GM12878 (cell line): ENCODE data around the gene MXRA7. TPM values are rescaled to one million over a fixed set of nuclear protein-coding genes. Genes with fewer than 3 reads are reported as not detected.

Source experiments
- ATAC-seq: fragments of 200-7000 bp; cut with Tn5 transposase; 3 replicates; pipeline ENCODE4 v1.9.1; 2020; ENCODE audit warnings: mild to moderate bottlenecking, moderate library complexity
- BruUV-seq: library from RNA; stranded (reverse); fragments of 400-500 nt; replicated peaks from 2 replicates; lab custom pipeline; 2021; lab: Mats Ljungman, UMichigan
- CTCF ChIA-PET: fragments of 300-600 bp; sonication (Branson Sonifier 250); formaldehyde crosslinking; extraction: SDS; loops from one replicate; lab custom pipeline; 2021; ENCODE audit warnings: inconsistent platforms; lab: Yijun Ruan, JAX
- POLR2A ChIA-PET: fragments of 350-600 bp; formaldehyde crosslinking; extraction: SDS; loops from one replicate; lab custom pipeline; 2021; ENCODE audit warnings: inconsistent platforms; lab: Charles Lee
- RAD21 ChIA-PET: fragments of 300-600 bp; sonication (Branson Sonifier 250); formaldehyde crosslinking; loops from one replicate; lab custom pipeline; 2023; ENCODE audit warnings: antibody characterized with exemption; ENCODE audit not compliant: unreplicated experiment; lab: Charles Lee
- SMC1A ChIA-PET: fragments of 300-600 bp; sonication (Branson Sonifier 250); formaldehyde crosslinking; loops from one replicate; lab custom pipeline; 2023; ENCODE audit not compliant: unreplicated experiment, uncharacterized antibody; lab: Charles Lee
- DNase-seq: peaks from one replicate; pipeline ENCODE4 v3.0.0-alpha.2; 2011; ENCODE audit warnings: low read depth, low spot score
- FAIRE-seq: peaks from 3 replicates; lab custom pipeline; 2011; peaks lifted over from hg19 to GRCh38; lab: Jason Lieb, UNC
- H2AFZ ChIP-seq: 2 replicates; pipeline ENCODE4 v1.6.0; 2011; ENCODE audit warnings: low read depth, low read length, control low read depth; ENCODE audit not compliant: control insufficient read depth
- H3K27ac ChIP-seq: 2 replicates; pipeline ENCODE4 v1.5.1; 2011; ENCODE audit warnings: control low read depth; ENCODE audit not compliant: control insufficient read depth, insufficient read depth
- H3K27me3 ChIP-seq, 2 experiments: replicated peaks in 1 of 2; 2 replicates each; pipeline versions ENCODE4 v1.6.0 to v1.6.1; 2011; ENCODE audit warnings: low read length in 1 of 2; ENCODE audit not compliant: control insufficient read depth in 2 of 2, insufficient read depth in 2 of 2
- H3K36me3 ChIP-seq, 2 experiments: 2 replicates each; pipeline ENCODE4 v1.5.1; 2011; ENCODE audit warnings: low read length in 1 of 2; ENCODE audit not compliant: control insufficient read depth in 2 of 2, insufficient read depth in 2 of 2
- H3K4me1 ChIP-seq: 2 replicates; pipeline ENCODE4 v1.6.1; 2011; ENCODE audit warnings: mild to moderate bottlenecking, low read length, moderate library complexity, mixed read lengths; ENCODE audit not compliant: control insufficient read depth, insufficient read depth
- H3K4me2 ChIP-seq: 2 replicates; pipeline ENCODE4 v1.6.0; 2011; ENCODE audit warnings: control low read depth; ENCODE audit not compliant: control insufficient read depth, insufficient read depth
- H3K4me3 ChIP-seq: fragments of 200-600 bp; sonication (generic); 2 replicates; pipeline ENCODE4 v1.5.1; 2016
- H3K79me2 ChIP-seq: 2 replicates; pipeline ENCODE4 v1.6.0; 2011; ENCODE audit warnings: low read length; ENCODE audit not compliant: control insufficient read depth, insufficient read depth
- H3K9ac ChIP-seq: 2 replicates; pipeline ENCODE4 v1.8.0; 2011; ENCODE audit warnings: low read length, control low read depth, mixed read lengths; ENCODE audit not compliant: control insufficient read depth, insufficient read depth
- H3K9me3 ChIP-seq: replicated peaks from 3 replicates; pipeline ENCODE4 v1.5.1; 2011; ENCODE audit warnings: mild to moderate bottlenecking, low read length; ENCODE audit not compliant: control insufficient read depth, insufficient read depth
- H4K20me1 ChIP-seq: 2 replicates; pipeline ENCODE4 v1.6.0; 2011; ENCODE audit not compliant: control insufficient read depth, insufficient read depth
- CEBPZ ChIP-seq: fragments of 150-350 bp; IDR thresholded peaks from 2 replicates; pipeline ENCODE4 v1.6.1; 2016; ENCODE audit warnings: low read depth, low read length
- EZH2 ChIP-seq: IDR thresholded peaks from 2 replicates; pipeline ENCODE4 v1.6.1; 2012; ENCODE audit warnings: low read depth, mild to moderate bottlenecking, control low read depth, inconsistent platforms, low read length, borderline replicate concordance; ENCODE audit not compliant: control insufficient read depth
- FOXM1 ChIP-seq: IDR thresholded peaks from 2 replicates; pipeline ENCODE4 v1.6.1; 2012; ENCODE audit warnings: low read depth, mild to moderate bottlenecking, inconsistent platforms, low read length, moderate library complexity
- GATAD2B ChIP-seq: fragments of 450-650 bp; conservative IDR thresholded peaks from 2 replicates; pipeline ENCODE4 v1.6.1; 2017; ENCODE audit warnings: low read depth, mild to moderate bottlenecking, moderate library complexity
- MYC ChIP-seq: IDR thresholded peaks from 2 replicates; pipeline ENCODE4 v1.6.1; 2011; ENCODE audit warnings: mild to moderate bottlenecking, low read length, moderate library complexity, inconsistent platforms; ENCODE audit not compliant: insufficient read depth, insufficient replicate concordance, insufficient read length, severe bottlenecking
- PRDM15 ChIP-seq: fragments of 450-650 bp; formaldehyde crosslinking; IDR thresholded peaks from 2 replicates; pipeline ENCODE4 v1.4.0; 2020; ENCODE audit warnings: mild to moderate bottlenecking, moderate library complexity
- RFX5 ChIP-seq: IDR thresholded peaks from 2 replicates; pipeline ENCODE4 v1.6.1; 2011; ENCODE audit warnings: low read depth, low read length, improper control_type of control experiment
- ZBTB4 ChIP-seq: fragments of 450-650 bp; formaldehyde crosslinking; IDR thresholded peaks from 2 replicates; pipeline ENCODE4 v1.4.0; 2022; ENCODE audit warnings: mild to moderate bottlenecking, moderate library complexity
- ZNF622 ChIP-seq: fragments of 450-650 bp; IDR thresholded peaks from 2 replicates; pipeline ENCODE4 v1.6.1; 2017; ENCODE audit warnings: mild to moderate bottlenecking, inconsistent platforms
- WGBS: methylation state at CpG from one replicate; pipeline ENCODE4 v1.1.6; 2016; ENCODE audit warnings: low lambda C conversion rate; ENCODE audit not compliant: insufficient replicate concordance, insufficient coverage; ENCODE audit errors: missing lambda C conversion rate; 5-methylcytosine and 5-hydroxymethylcytosine counted together
- in situ Hi-C: fragments of 300-500 bp; cut with MboI; formaldehyde crosslinking; loops from 9 replicates; pipeline ENCODE4 v1.14.3; 2018; ENCODE audit warnings: mixed read lengths
- intact Hi-C: fragments of 100-400 bp; cut with micrococcal nuclease; formaldehyde crosslinking; loops from one replicate; pipeline ENCODE4 v1.14.2; 2022; ENCODE audit not compliant: unreplicated experiment
- polyA plus RNA-seq, 11 experiments: library from polyadenylated mRNA; depleted of rRNA in 4 of 11; unstranded in 6 of 11; stranded (reverse) in 5 of 11; fragments of >200 nt; fragmentation: Nextera tagmentation in 4 of 11; fragmentation: Illumina TruSeq in 1 of 11; extraction: Ambion mirVana in 4 of 11; extraction: Trizol in 1 of 11; gene quantifications; 1 replicate in 1 of 11; 2 replicates in 10 of 11; pipeline versions ENCODE4 v1.2.1 to v1.2.3, GENCODE V29; 2011 to 2016; ENCODE audit warnings: inconsistent platforms in 2 of 11, missing spikeins in 2 of 11, low read depth in 1 of 11
- total RNA-seq, 4 experiments: library from RNA; depleted of rRNA in 3 of 4; stranded (reverse); fragments of >200 nt in 3 of 4; fragmentation: Illumina TruSeq in 1 of 4; extraction: Trizol in 1 of 4; gene quantifications; 2 replicates each; pipeline versions ENCODE4 v1.2.1 to v1.2.3, GENCODE V29; 2013 to 2021

MXRA7 gene
- total and polyA plus RNA-seq, 10 of the 15 experiments (the other 5 are each of a cell fraction or from before 2014, with no cell fraction given), result 0.03 to 2.0 (median 0.33) TPM

- POLR2A ChIA-PET, result no interaction called here
- no TSS peak for BruUV-seq
- TF ChIP-seq RFX5, result no peak
- TF ChIP-seq GATAD2B, result no peak
- no peak for TF ChIP-seq MYC
- no peak for TF ChIP-seq ZBTB4 (CRISPR knock-in tag)
- TF ChIP-seq CEBPZ, result no peak
- no peak for TF ChIP-seq PRDM15 (CRISPR knock-in tag)
- no peak for TF ChIP-seq EZH2
- no peak for TF ChIP-seq ZNF622
- no peak for TF ChIP-seq FOXM1
Observed at GRCh38 chr17:76642994-76643393, 67.8 kb downstream of the MXRA7 start.

More at GRCh38 chr17:76642994-76643393, 67.8 kb downstream of the MXRA7 start:
- FAIRE-seq (no peak), DNase-seq (no peak), ATAC-seq (no peak)
- Histone ChIP-seq H3K4me1 (no peaks in the 10 kb centered on the region), H4K20me1 (no peaks in the 10 kb centered on the region), H3K4me3 (no peak overlapping the region), H3K4me2 (no peak overlapping the region), H3K27me3 (peaks cover 0 to 1% of the 10 kb centered on the region in 2 experiments; a peak in 2 of 4 replicates), H3K9ac (no peak overlapping the region), H3K36me3 (no peaks in the 10 kb centered on the region), H3K27ac (no peak overlapping the region), H3K79me2 (no peaks in the 10 kb centered on the region), H3K9me3 (no peaks in the 10 kb centered on the region; the same call in 1 of the 3 replicates), H2AFZ (no peak overlapping the region)
- intact Hi-C loops (no loop called here), in situ Hi-C loops (no loop called here)
- WGBS, result 22% methylated on average over 6 of the region's 6 CpGs
- RAD21 ChIA-PET, result no interaction called here
- SMC1A ChIA-PET, result no interaction called here
- CTCF ChIA-PET, result no interaction called here
